Parathyroid adenoma (tissue), 2 donors: ENCODE measurements around the gene CDC34.
"Not testable (repeated sequence)": the region's sequence is repeated elsewhere in the genome, so short reads cannot be mapped to it uniquely, and the experiment has no call there.

Experiments
- H2AFZ ChIP-seq: fragments of 300-600 bp; sonication (generic); one replicate; pipeline ENCODE4 v1.7.0; 2017; ENCODE audit warnings: antibody characterized with exemption, mild to moderate bottlenecking
- H3K27ac ChIP-seq: fragments of 300-600 bp; sonication (generic); one replicate; pipeline ENCODE4 v1.7.0; 2017
- H3K27me3 ChIP-seq: fragments of 300-600 bp; sonication (generic); one replicate; pipeline ENCODE4 v1.7.0; 2017; ENCODE audit warnings: low read length; ENCODE audit not compliant: control insufficient read depth, insufficient read depth
- H3K36me3 ChIP-seq: fragments of 300-600 bp; sonication (generic); one replicate; pipeline ENCODE4 v1.7.0; 2017; ENCODE audit warnings: low read length; ENCODE audit not compliant: control insufficient read depth, insufficient read depth
- H3K4me1 ChIP-seq: fragments of 300-600 bp; sonication (generic); one replicate; pipeline ENCODE4 v1.7.0; 2017; ENCODE audit warnings: control low read depth
- H3K4me2 ChIP-seq: fragments of 300-600 bp; sonication (generic); one replicate; pipeline ENCODE4 v1.7.0; 2017; ENCODE audit warnings: low read length
- H3K4me3 ChIP-seq: fragments of 300-600 bp; sonication (generic); one replicate; pipeline ENCODE4 v1.7.0; 2017; ENCODE audit warnings: low read depth, low read length
- H3K79me2 ChIP-seq: fragments of 300-600 bp; sonication (generic); one replicate; pipeline ENCODE4 v1.7.0; 2017; ENCODE audit warnings: control low read depth
- H3K9ac ChIP-seq: fragments of 300-600 bp; sonication (generic); one replicate; pipeline ENCODE4 v1.7.0; 2017; ENCODE audit warnings: mild to moderate bottlenecking
- H3K9me3 ChIP-seq: fragments of 300-600 bp; sonication (generic); one replicate; pipeline ENCODE4 v1.7.0; 2017; ENCODE audit warnings: low read length; ENCODE audit not compliant: control insufficient read depth
- TF ChIP-seq, protein P1 (sequence below): fragments of 300-600 bp; sonication (generic); IDR thresholded peaks from one replicate; pipeline ENCODE4 v1.7.0; 2017; ENCODE audit warnings: antibody characterized with exemption, mild to moderate bottlenecking
- donor health status: primary hyperparathyroidism.

The CDC34 gene

DNA sequence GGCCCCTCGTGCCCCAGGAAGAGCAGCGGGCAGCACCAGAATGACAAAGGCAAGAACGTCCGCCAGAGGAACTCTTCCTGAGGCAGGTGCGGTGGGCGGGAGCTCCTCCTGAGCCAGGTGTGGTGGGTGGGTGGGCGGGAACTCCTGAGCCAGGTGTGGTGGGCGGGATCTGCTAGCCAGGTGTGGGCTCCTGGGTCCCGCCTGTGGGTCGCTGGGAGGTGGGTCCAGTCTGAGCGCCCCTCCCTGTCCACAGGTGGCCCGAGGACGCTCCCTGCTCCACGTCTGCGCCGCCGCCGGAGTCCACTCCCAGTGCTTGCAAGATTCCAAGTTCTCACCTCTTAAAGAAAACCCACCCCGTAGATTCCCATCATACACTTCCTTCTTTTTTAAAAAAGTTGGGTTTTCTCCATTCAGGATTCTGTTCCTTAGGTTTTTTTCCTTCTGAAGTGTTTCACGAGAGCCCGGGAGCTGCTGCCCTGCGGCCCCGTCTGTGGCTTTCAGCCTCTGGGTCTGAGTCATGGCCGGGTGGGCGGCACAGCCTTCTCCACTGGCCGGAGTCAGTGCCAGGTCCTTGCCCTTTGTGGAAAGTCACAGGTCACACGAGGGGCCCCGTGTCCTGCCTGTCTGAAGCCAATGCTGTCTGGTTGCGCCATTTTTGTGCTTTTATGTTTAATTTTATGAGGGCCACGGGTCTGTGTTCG, 51.1 kb downstream of the CDC34 start:
- Histone ChIP-seq H3K27ac (no peak overlapping the region), H3K4me3 (no peak overlapping the region), H3K4me2 (no peak overlapping the region), H3K27me3 (no peaks in the 10 kb centered on the region), H3K4me1 (no peaks in the 10 kb centered on the region), H3K36me3 (no peaks in the 10 kb centered on the region), H3K9me3 (no peaks in the 10 kb centered on the region), H2AFZ (no peak overlapping the region), H3K79me2 (peaks cover 1% of the 10 kb centered on the region), H3K9ac (no peak overlapping the region)
- TF ChIP-seq, protein P1, sequence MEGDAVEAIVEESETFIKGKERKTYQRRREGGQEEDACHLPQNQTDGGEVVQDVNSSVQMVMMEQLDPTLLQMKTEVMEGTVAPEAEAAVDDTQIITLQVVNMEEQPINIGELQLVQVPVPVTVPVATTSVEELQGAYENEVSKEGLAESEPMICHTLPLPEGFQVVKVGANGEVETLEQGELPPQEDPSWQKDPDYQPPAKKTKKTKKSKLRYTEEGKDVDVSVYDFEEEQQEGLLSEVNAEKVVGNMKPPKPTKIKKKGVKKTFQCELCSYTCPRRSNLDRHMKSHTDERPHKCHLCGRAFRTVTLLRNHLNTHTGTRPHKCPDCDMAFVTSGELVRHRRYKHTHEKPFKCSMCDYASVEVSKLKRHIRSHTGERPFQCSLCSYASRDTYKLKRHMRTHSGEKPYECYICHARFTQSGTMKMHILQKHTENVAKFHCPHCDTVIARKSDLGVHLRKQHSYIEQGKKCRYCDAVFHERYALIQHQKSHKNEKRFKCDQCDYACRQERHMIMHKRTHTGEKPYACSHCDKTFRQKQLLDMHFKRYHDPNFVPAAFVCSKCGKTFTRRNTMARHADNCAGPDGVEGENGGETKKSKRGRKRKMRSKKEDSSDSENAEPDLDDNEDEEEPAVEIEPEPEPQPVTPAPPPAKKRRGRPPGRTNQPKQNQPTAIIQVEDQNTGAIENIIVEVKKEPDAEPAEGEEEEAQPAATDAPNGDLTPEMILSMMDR: no peak

DNA sequence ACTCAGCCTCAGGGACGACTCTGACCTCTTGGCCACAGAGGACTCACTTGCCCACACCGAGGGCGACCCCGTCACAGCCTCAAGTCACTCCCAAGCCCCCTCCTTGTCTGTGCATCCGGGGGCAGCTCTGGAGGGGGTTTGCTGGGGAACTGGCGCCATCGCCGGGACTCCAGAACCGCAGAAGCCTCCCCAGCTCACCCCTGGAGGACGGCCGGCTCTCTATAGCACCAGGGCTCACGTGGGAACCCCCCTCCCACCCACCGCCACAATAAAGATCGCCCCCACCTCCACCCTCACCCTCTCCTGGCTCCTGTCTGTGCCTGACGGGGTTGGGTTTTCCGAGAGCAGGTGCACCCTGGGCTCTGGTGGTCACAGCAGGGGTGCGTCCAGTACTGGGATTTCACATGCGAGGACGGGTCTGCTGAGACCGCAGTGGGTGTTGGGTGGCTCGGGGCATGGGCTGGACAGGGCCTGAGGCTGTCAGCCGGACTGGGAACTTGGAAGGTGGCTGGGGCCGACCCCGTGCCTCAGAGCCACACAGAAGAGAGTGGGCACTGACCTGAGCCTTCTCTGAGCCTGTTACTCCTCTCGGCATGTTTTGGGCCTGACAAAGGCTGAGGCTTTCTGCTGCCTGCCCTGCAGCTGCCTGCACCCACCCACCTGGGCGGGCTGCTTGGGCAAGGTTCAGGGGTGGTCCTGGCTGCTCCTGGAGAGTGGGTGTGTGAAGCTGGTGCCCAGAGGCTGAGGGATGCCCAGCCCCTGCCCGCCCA, 51.8 kb downstream of the CDC34 start:
- no peak overlapping the region for H3K27ac ChIP-seq
- H3K9me3 ChIP-seq: no peaks in the 10 kb centered on the region
- no peak overlapping the region for H3K9ac ChIP-seq
- no peak overlapping the region for H3K4me3 ChIP-seq
- no peak overlapping the region for H3K4me2 ChIP-seq
- H3K79me2 ChIP-seq: no peaks in the 10 kb centered on the region
- H3K4me1 ChIP-seq: no peaks in the 10 kb centered on the region
- TF ChIP-seq, protein P1: no peak
- peaks cover 2% of the 10 kb centered on the region for H3K27me3 ChIP-seq
- no peak overlapping the region for H2AFZ ChIP-seq
- no peaks in the 10 kb centered on the region for H3K36me3 ChIP-seq

DNA sequence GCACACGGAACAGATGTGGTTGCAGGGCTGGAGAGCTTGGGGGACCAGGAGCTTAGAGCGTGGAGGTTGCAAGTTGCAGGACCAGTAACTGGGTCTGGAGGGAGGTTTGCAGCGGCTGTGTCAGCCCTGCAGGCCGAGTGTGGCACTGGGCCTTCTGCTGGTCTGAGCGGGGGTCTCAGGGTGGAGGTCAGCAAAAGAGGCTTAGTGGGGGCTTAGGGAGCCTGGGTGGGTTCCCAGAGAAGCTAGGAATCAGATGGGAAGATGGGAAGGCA, 52.3 kb downstream of the CDC34 start:
- TF ChIP-seq, protein P1: no peak
- peaks cover 2% of the 10 kb centered on the region for H3K4me1 ChIP-seq
- H3K9ac ChIP-seq: no peak overlapping the region
- H3K36me3 ChIP-seq: no peaks in the 10 kb centered on the region
- no peak overlapping the region for H3K4me3 ChIP-seq
- no peak overlapping the region for H2AFZ ChIP-seq
- no peak overlapping the region for H3K27ac ChIP-seq
- no peaks in the 10 kb centered on the region for H3K9me3 ChIP-seq
- H3K79me2 ChIP-seq: no peaks in the 10 kb centered on the region
- H3K27me3 ChIP-seq: peaks cover 3% of the 10 kb centered on the region
- no peak overlapping the region for H3K4me2 ChIP-seq

DNA sequence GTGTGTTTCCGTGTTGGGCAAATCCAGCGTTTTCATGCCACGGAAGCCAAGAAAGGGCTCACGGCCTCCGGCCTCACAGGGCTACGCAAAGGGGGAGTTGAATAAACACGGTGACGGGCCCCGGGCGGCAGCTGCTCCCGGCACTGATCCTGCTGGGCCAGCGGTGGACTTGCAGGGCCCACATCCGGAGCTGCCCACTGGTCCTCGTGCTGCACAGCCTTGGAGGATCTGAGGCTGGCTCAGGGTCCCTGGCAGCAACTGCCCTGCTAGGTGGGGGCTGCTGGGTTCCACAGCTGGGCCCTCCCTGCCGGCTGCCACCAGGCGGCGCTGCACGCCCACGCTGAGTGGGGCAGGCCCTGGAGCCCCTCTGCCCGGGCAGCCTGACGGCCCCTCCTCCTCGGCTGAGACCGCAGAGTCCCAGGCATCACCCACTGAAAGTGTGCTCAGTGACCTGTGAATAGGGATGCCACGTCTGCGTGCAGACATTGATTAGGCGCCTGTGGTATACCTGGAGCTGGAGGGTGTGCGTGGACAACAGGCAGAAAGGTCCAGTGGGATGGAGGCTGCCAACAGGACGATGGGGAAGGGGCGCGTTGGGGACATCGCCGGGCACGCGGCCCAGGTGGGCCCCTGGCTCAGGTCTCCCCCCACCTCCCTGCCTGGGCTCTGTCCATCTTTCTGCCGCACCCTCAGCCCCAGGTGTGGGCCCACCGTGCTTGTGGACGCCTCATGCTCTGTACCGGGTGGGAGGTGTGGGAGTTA, 52.9 kb downstream of the CDC34 start:
- H3K9ac ChIP-seq: no peak overlapping the region

DNA sequence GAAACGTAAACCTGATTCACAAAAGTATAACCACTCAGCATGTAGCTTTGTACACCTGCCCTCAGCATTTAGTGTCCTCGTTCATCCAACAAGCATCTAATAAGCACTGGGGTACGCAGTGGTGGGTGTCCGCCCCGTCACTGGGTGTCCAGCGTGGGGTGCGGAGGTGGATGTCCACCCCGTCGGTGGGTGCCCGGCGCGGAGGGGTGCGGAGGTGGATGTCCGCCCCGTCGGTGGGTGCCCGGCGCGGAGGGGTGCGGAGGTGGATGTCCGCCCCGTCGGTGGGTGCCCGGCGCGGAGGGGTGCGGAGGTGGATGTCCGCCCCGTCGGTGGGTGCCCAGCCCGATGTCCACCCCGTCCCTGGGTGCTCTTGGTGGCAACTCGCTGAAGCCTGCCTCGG, 53.6 kb downstream of the CDC34 start:
- not testable (repeated sequence) for H2AFZ ChIP-seq, H3K9me3 ChIP-seq, H3K36me3 ChIP-seq, H3K27ac ChIP-seq, H3K9ac ChIP-seq, H3K27me3 ChIP-seq, H3K4me3 ChIP-seq, H3K4me1 ChIP-seq, H3K4me2 ChIP-seq, H3K79me2 ChIP-seq

More for the DNA sequence above, 52.9 kb downstream of the CDC34 start:
- peaks cover 6% of the 10 kb centered on the region for H3K4me1 ChIP-seq
- H3K4me3 ChIP-seq: no peak overlapping the region
- H3K79me2 ChIP-seq: no peaks in the 10 kb centered on the region
- H3K9me3 ChIP-seq: no peaks in the 10 kb centered on the region
- no peak overlapping the region for H3K27ac ChIP-seq
- peaks cover 3% of the 10 kb centered on the region for H3K27me3 ChIP-seq
- no peaks in the 10 kb centered on the region for H3K36me3 ChIP-seq
- H3K4me2 ChIP-seq: no peak overlapping the region
- no peak overlapping the region for H2AFZ ChIP-seq
- TF ChIP-seq, protein P1: peak; percentile 85
